ENCODE measurements around the gene RAB40C. TPM values are rescaled to one million over a fixed set of nuclear protein-coding genes. Genes with fewer than 3 reads are reported as not detected.

Gene RAB40C
- total and polyA plus RNA-seq, 2 experiments from 2014 or later: 30.2 to 32.7 TPM

- Histone ChIP-seq H3K9me3 (ENCODE audit: low read depth) (no peaks in the 10 kb centered on the region), H3K27me3 (no peaks in the 10 kb centered on the region), H2AFZ (no peak overlapping the region), H3K9me2 (replicated peaks; ENCODE audit: insufficient read depth) (no peaks in the 10 kb centered on the region), H3K79me2 (peaks cover 83% of the 10 kb centered on the region), H3K27ac (no peak overlapping the region), H3K4me1 (ENCODE audit: insufficient read depth) (no peaks in the 10 kb centered on the region), H3K36me3 (replicated peaks; ENCODE audit: insufficient read depth, low read depth) (no peaks in the 10 kb centered on the region), H3K4me3 (no peak overlapping the region), H4K20me1 (ENCODE audit: insufficient read depth, poor library complexity, severe bottlenecking) (peaks cover 16% of the 10 kb centered on the region), H3K4me2 (no peak overlapping the region)
- 96% methylated on average over 22 of the region's 22 CpGs for WGBS (ENCODE audit: low lambda C conversion rate, missing lambda C conversion rate)
- DNase-seq (ENCODE audit: low spot score): no peak
- no peak for TF ChIP-seq EZH2phosphoT487 (IDR thresholded peaks at IDR 0.05; ENCODE audit: low read depth, severe bottlenecking, unreplicated experiment)
- no peak for TF ChIP-seq EZH2 (IDR thresholded peaks at IDR 0.05; ENCODE audit: borderline replicate concordance)
- TF ChIP-seq, protein P1, sequence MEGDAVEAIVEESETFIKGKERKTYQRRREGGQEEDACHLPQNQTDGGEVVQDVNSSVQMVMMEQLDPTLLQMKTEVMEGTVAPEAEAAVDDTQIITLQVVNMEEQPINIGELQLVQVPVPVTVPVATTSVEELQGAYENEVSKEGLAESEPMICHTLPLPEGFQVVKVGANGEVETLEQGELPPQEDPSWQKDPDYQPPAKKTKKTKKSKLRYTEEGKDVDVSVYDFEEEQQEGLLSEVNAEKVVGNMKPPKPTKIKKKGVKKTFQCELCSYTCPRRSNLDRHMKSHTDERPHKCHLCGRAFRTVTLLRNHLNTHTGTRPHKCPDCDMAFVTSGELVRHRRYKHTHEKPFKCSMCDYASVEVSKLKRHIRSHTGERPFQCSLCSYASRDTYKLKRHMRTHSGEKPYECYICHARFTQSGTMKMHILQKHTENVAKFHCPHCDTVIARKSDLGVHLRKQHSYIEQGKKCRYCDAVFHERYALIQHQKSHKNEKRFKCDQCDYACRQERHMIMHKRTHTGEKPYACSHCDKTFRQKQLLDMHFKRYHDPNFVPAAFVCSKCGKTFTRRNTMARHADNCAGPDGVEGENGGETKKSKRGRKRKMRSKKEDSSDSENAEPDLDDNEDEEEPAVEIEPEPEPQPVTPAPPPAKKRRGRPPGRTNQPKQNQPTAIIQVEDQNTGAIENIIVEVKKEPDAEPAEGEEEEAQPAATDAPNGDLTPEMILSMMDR (IDR thresholded peaks at IDR 0.05; ENCODE audit: poor library complexity): no peak
Measured at GRCh38 chr16:606656-607307, 16.9 kb downstream of the RAB40C start.

GRCh38 chr16:608019-608418, 18.2 kb downstream of the RAB40C start:
- Histone ChIP-seq H3K27me3 (no peaks in the 10 kb centered on the region), H3K36me3 (replicated peaks; ENCODE audit: insufficient read depth, low read depth) (no peaks in the 10 kb centered on the region), H3K4me3 (no peak overlapping the region), H3K4me2 (no peak overlapping the region), H3K9me3 (ENCODE audit: low read depth) (no peaks in the 10 kb centered on the region), H2AFZ (no peak overlapping the region), H3K79me2 (peaks cover 71% of the 10 kb centered on the region), H3K9me2 (replicated peaks; ENCODE audit: insufficient read depth) (no peaks in the 10 kb centered on the region), H3K27ac (no peak overlapping the region), H4K20me1 (ENCODE audit: insufficient read depth, poor library complexity, severe bottlenecking) (peaks cover 16% of the 10 kb centered on the region), H3K4me1 (ENCODE audit: insufficient read depth) (no peaks in the 10 kb centered on the region)
- no peak for TF ChIP-seq EZH2 (IDR thresholded peaks at IDR 0.05; ENCODE audit: borderline replicate concordance)
- TF ChIP-seq EZH2phosphoT487 (IDR thresholded peaks at IDR 0.05; ENCODE audit: low read depth, severe bottlenecking, unreplicated experiment): no peak
- TF ChIP-seq, protein P1 (IDR thresholded peaks at IDR 0.05; ENCODE audit: poor library complexity): no peak
- 82% methylated on average over 10 of the region's 10 CpGs for WGBS (ENCODE audit: low lambda C conversion rate, missing lambda C conversion rate)
- no peak for DNase-seq (ENCODE audit: low spot score)

- Histone ChIP-seq H3K4me2 (no peak overlapping the region), H2AFZ (no peak overlapping the region), H3K9me3 (ENCODE audit: low read depth) (no peaks in the 10 kb centered on the region), H3K4me1 (ENCODE audit: insufficient read depth) (no peaks in the 10 kb centered on the region), H3K27ac (no peak overlapping the region), H3K9me2 (replicated peaks; ENCODE audit: insufficient read depth) (no peaks in the 10 kb centered on the region), H3K36me3 (replicated peaks; ENCODE audit: insufficient read depth, low read depth) (no peaks in the 10 kb centered on the region), H3K27me3 (no peaks in the 10 kb centered on the region), H3K79me2 (peaks cover 63% of the 10 kb centered on the region), H3K4me3 (no peak overlapping the region), H4K20me1 (ENCODE audit: insufficient read depth, poor library complexity, severe bottlenecking) (peaks cover 11% of the 10 kb centered on the region)
- WGBS (ENCODE audit: low lambda C conversion rate, missing lambda C conversion rate): 97% methylated on average over 13 of the region's 13 CpGs
- TF ChIP-seq EZH2 (IDR thresholded peaks at IDR 0.05; ENCODE audit: borderline replicate concordance) (no peak), EZH2phosphoT487 (IDR thresholded peaks at IDR 0.05; ENCODE audit: low read depth, severe bottlenecking, unreplicated experiment) (no peak)
- TF ChIP-seq, protein P1 (IDR thresholded peaks at IDR 0.05; ENCODE audit: poor library complexity): no peak
- no peak for DNase-seq (ENCODE audit: low spot score)
Measured at GRCh38 chr16:609316-609715, 19.4 kb downstream of the RAB40C start.

Measured in hepatocyte (in vitro differentiated cells).